ENCODE results near the gene AATF. TPM values are rescaled to one million over a fixed set of nuclear protein-coding genes. Genes with fewer than 3 reads are reported as not detected.

The AATF gene
- total RNA-seq, 1 donor from 2014 or later, result 22.5 TPM

- Mint-ChIP-seq H3K4me1 (ENCODE audit: low read depth, unreplicated experiment) (peaks cover 32% of the 10 kb centered on the region), H3K27ac (ENCODE audit: unreplicated experiment) (no peak overlapping the region), H3K36me3 (ENCODE audit: unreplicated experiment) (no peaks in the 10 kb centered on the region), H3K4me3 (ENCODE audit: unreplicated experiment) (peak overlapping the region; percentile 84), H3K9me3 (ENCODE audit: unreplicated experiment) (peaks cover 26% of the 10 kb centered on the region), H3K27me3 (ENCODE audit: unreplicated experiment) (peaks cover 52% of the 10 kb centered on the region)
- peak; percentile 29 for DNase-seq
- TF ChIP-seq CTCF (IDR thresholded peaks at IDR 0.05; ENCODE audit: partially characterized antibody, unreplicated experiment), result no peak
These were observed 12.9 kb upstream of the AATF start for GRCh38 chr17:36935671-36936454.

GRCh38 chr17:36936455-36937000 is 12.2 kb upstream of the AATF start:
- H3K36me3 Mint-ChIP-seq (ENCODE audit: unreplicated experiment), result no peaks in the 10 kb centered on the region
- H3K9me3 Mint-ChIP-seq (ENCODE audit: unreplicated experiment), result peaks cover 31% of the 10 kb centered on the region
- peak overlapping the region; percentile 84 for H3K4me3 Mint-ChIP-seq (ENCODE audit: unreplicated experiment)
- H3K27me3 Mint-ChIP-seq (ENCODE audit: unreplicated experiment), result peaks cover 54% of the 10 kb centered on the region
- no peak overlapping the region for H3K27ac Mint-ChIP-seq (ENCODE audit: unreplicated experiment)
- TF ChIP-seq CTCF (IDR thresholded peaks at IDR 0.05; ENCODE audit: partially characterized antibody, unreplicated experiment), result no peak
- DNase-seq, result peak; percentile 83
- H3K4me1 Mint-ChIP-seq (ENCODE audit: low read depth, unreplicated experiment), result peaks cover 25% of the 10 kb centered on the region

GRCh38 chr17:36937001-36937958 is 11.5 kb upstream of the AATF start, which contains the start of gene LHX1:
TSS of gene LHX1 (plus strand) at chr17:36937475. CDS start at chr17:36938198, 723 bp downstream.
- Mint-ChIP-seq H3K9me3 (ENCODE audit: unreplicated experiment) (peaks cover 31% of the 10 kb centered on the region), H3K4me1 (ENCODE audit: low read depth, unreplicated experiment) (peaks cover 23% of the 10 kb centered on the region), H3K27me3 (ENCODE audit: unreplicated experiment) (peaks cover 52% of the 10 kb centered on the region), H3K4me3 (ENCODE audit: unreplicated experiment) (peak within 1 kb of the TSS; percentile 84), H3K27ac (ENCODE audit: unreplicated experiment) (no peak within 1 kb of the TSS), H3K36me3 (ENCODE audit: unreplicated experiment) (no peaks in the 10 kb centered on the region)
- DNase-seq, result peak; percentile 51
- no peak for TF ChIP-seq CTCF (IDR thresholded peaks at IDR 0.05; ENCODE audit: partially characterized antibody, unreplicated experiment)

GRCh38 chr17:36937959-36938565 is 10.7 kb upstream of the AATF start:
- Mint-ChIP-seq H3K4me1 (ENCODE audit: low read depth, unreplicated experiment) (peaks cover 20% of the 10 kb centered on the region), H3K9me3 (ENCODE audit: unreplicated experiment) (peaks cover 31% of the 10 kb centered on the region), H3K27me3 (ENCODE audit: unreplicated experiment) (peaks cover 47% of the 10 kb centered on the region), H3K36me3 (ENCODE audit: unreplicated experiment) (no peaks in the 10 kb centered on the region), H3K27ac (ENCODE audit: unreplicated experiment) (no peak overlapping the region), H3K4me3 (ENCODE audit: unreplicated experiment) (peak overlapping the region; percentile 82)
- no peak for TF ChIP-seq CTCF (IDR thresholded peaks at IDR 0.05; ENCODE audit: partially characterized antibody, unreplicated experiment)
- peak; percentile 47 for DNase-seq
